Activated T-cell treated with anti-CD3 and anti-CD28 coated beads, Interleukin-2, amount 50 U/mL, for 24 hours (primary cell): ENCODE measurements around the gene CRTC3.

Experiments used
- DNase-seq: peaks from one replicate; pipeline ENCODE4 v3.0.0-alpha.2; 2020
- H3K27ac Mint-ChIP-seq: 2 replicates; pipeline ENCODE4 v1.8.0; 2020; ENCODE audit warnings: mild to moderate bottlenecking, mixed read lengths
- H3K27me3 Mint-ChIP-seq: 2 replicates; pipeline ENCODE4 v1.8.0; 2020; ENCODE audit warnings: mixed read lengths
- H3K36me3 Mint-ChIP-seq: 2 replicates; pipeline ENCODE4 v1.8.0; 2020; ENCODE audit warnings: low read depth, mixed read lengths
- H3K4me1 Mint-ChIP-seq: 2 replicates; pipeline ENCODE4 v1.8.0; 2020; ENCODE audit warnings: low read depth, mixed read lengths
- H3K4me3 Mint-ChIP-seq: 2 replicates; pipeline ENCODE4 v1.8.0; 2020; ENCODE audit warnings: mild to moderate bottlenecking, moderate library complexity, mixed read lengths
- H3K9me3 Mint-ChIP-seq: 2 replicates; pipeline ENCODE4 v1.8.0; 2020; ENCODE audit warnings: mixed read lengths

Gene CRTC3

GRCh38 chr15:90585863-90586262 lies 56.1 kb downstream of the CRTC3 start:
- H3K4me3 Mint-ChIP-seq = no peak overlapping the region
- H3K4me1 Mint-ChIP-seq = peaks cover 62% of the 10 kb centered on the region
- H3K27ac Mint-ChIP-seq = no peak overlapping the region
- H3K36me3 Mint-ChIP-seq = peaks cover 41% of the 10 kb centered on the region
- no peak for DNase-seq
- no peaks in the 10 kb centered on the region for H3K9me3 Mint-ChIP-seq
- no peaks in the 10 kb centered on the region for H3K27me3 Mint-ChIP-seq

GRCh38 chr15:90586948-90587347 lies 57.2 kb downstream of the CRTC3 start:
- Mint-ChIP-seq H3K27ac (peak overlapping the region; percentile 63), H3K4me3 (no peak overlapping the region), H3K27me3 (no peaks in the 10 kb centered on the region), H3K9me3 (no peaks in the 10 kb centered on the region), H3K4me1 (peaks cover 55% of the 10 kb centered on the region), H3K36me3 (peaks cover 44% of the 10 kb centered on the region)
- no peak for DNase-seq

GRCh38 chr15:90588427-90588826 lies 58.7 kb downstream of the CRTC3 start:
- peak overlapping the region; percentile 72 for H3K27ac Mint-ChIP-seq
- no peaks in the 10 kb centered on the region for H3K9me3 Mint-ChIP-seq
- DNase-seq = no peak
- peaks cover 48% of the 10 kb centered on the region for H3K36me3 Mint-ChIP-seq
- peaks cover 56% of the 10 kb centered on the region for H3K4me1 Mint-ChIP-seq
- no peak overlapping the region for H3K4me3 Mint-ChIP-seq
- no peaks in the 10 kb centered on the region for H3K27me3 Mint-ChIP-seq

GRCh38 chr15:90591524-90591923 lies 61.8 kb downstream of the CRTC3 start:
- peaks cover 70% of the 10 kb centered on the region for H3K4me1 Mint-ChIP-seq
- H3K9me3 Mint-ChIP-seq = no peaks in the 10 kb centered on the region
- H3K27me3 Mint-ChIP-seq = no peaks in the 10 kb centered on the region
- H3K36me3 Mint-ChIP-seq = peaks cover 59% of the 10 kb centered on the region
- H3K27ac Mint-ChIP-seq = no peak overlapping the region
- DNase-seq = no peak
- no peak overlapping the region for H3K4me3 Mint-ChIP-seq

- Mint-ChIP-seq H3K4me3 (peak overlapping the region; percentile 7), H3K27ac (peak overlapping the region; percentile 100), H3K9me3 (no peaks in the 10 kb centered on the region), H3K27me3 (no peaks in the 10 kb centered on the region), H3K36me3 (peaks cover 60% of the 10 kb centered on the region), H3K4me1 (peaks cover 70% of the 10 kb centered on the region)
- DNase-seq = no peak
These were observed 62.6 kb downstream of the CRTC3 start for GRCh38 chr15:90592131-90592881.

GRCh38 chr15:90593499-90594158 lies 63.9 kb downstream of the CRTC3 start:
- no peaks in the 10 kb centered on the region for H3K9me3 Mint-ChIP-seq
- peak overlapping the region; percentile 100 for H3K27ac Mint-ChIP-seq
- DNase-seq = no peak
- H3K27me3 Mint-ChIP-seq = no peaks in the 10 kb centered on the region
- H3K36me3 Mint-ChIP-seq = peaks cover 65% of the 10 kb centered on the region
- H3K4me1 Mint-ChIP-seq = peaks cover 75% of the 10 kb centered on the region
- H3K4me3 Mint-ChIP-seq = peak overlapping the region; percentile 80

- peak; percentile 80 for DNase-seq
- Mint-ChIP-seq H3K4me3 (peak overlapping the region; percentile 80), H3K9me3 (no peaks in the 10 kb centered on the region), H3K27ac (peak overlapping the region; percentile 100), H3K27me3 (no peaks in the 10 kb centered on the region), H3K4me1 (peaks cover 79% of the 10 kb centered on the region), H3K36me3 (peaks cover 67% of the 10 kb centered on the region)
These were observed 64.6 kb downstream of the CRTC3 start for GRCh38 chr15:90594301-90594738.

- Mint-ChIP-seq H3K27ac (peak overlapping the region; percentile 100), H3K4me3 (no peak overlapping the region), H3K27me3 (no peaks in the 10 kb centered on the region), H3K4me1 (peaks cover 90% of the 10 kb centered on the region), H3K36me3 (peaks cover 72% of the 10 kb centered on the region), H3K9me3 (no peaks in the 10 kb centered on the region)
- DNase-seq = no peak
These were observed 66.0 kb downstream of the CRTC3 start for GRCh38 chr15:90595763-90596155.

- no peak overlapping the region for H3K4me3 Mint-ChIP-seq
These were observed 67.2 kb downstream of the CRTC3 start for GRCh38 chr15:90596943-90597342.

GRCh38 chr15:90597577-90597976 lies 67.9 kb downstream of the CRTC3 start:
- Mint-ChIP-seq H3K27me3 (no peaks in the 10 kb centered on the region), H3K4me3 (peak overlapping the region; percentile 30), H3K9me3 (no peaks in the 10 kb centered on the region), H3K36me3 (peaks cover 80% of the 10 kb centered on the region), H3K27ac (peak overlapping the region; percentile 100), H3K4me1 (peaks cover 81% of the 10 kb centered on the region)
- no peak for DNase-seq

More at GRCh38 chr15:90596943-90597342, 67.2 kb downstream of the CRTC3 start:
- H3K4me1 Mint-ChIP-seq = peaks cover 88% of the 10 kb centered on the region
- no peaks in the 10 kb centered on the region for H3K27me3 Mint-ChIP-seq
- DNase-seq = no peak
- H3K9me3 Mint-ChIP-seq = no peaks in the 10 kb centered on the region
- peaks cover 79% of the 10 kb centered on the region for H3K36me3 Mint-ChIP-seq
- peak overlapping the region; percentile 100 for H3K27ac Mint-ChIP-seq

GRCh38 chr15:90598031-90598577 lies 68.4 kb downstream of the CRTC3 start:
- peaks cover 81% of the 10 kb centered on the region for H3K36me3 Mint-ChIP-seq
- no peaks in the 10 kb centered on the region for H3K27me3 Mint-ChIP-seq
- peak overlapping the region; percentile 100 for H3K27ac Mint-ChIP-seq
- peak; percentile 44 for DNase-seq
- H3K4me1 Mint-ChIP-seq = peaks cover 76% of the 10 kb centered on the region
- peak overlapping the region; percentile 30 for H3K4me3 Mint-ChIP-seq
- no peaks in the 10 kb centered on the region for H3K9me3 Mint-ChIP-seq

- Mint-ChIP-seq H3K9me3 (no peaks in the 10 kb centered on the region), H3K4me3 (no peak overlapping the region), H3K27me3 (no peaks in the 10 kb centered on the region), H3K4me1 (peaks cover 74% of the 10 kb centered on the region), H3K36me3 (peaks cover 78% of the 10 kb centered on the region), H3K27ac (peak overlapping the region; percentile 100)
- no peak for DNase-seq
These were observed 69.0 kb downstream of the CRTC3 start for GRCh38 chr15:90598679-90599078.

- DNase-seq = no peak
- H3K4me3 Mint-ChIP-seq = no peak overlapping the region
- peaks cover 78% of the 10 kb centered on the region for H3K36me3 Mint-ChIP-seq
These were observed 69.4 kb downstream of the CRTC3 start for GRCh38 chr15:90599116-90599515.

GRCh38 chr15:90599644-90600043 lies 69.9 kb downstream of the CRTC3 start:
- H3K36me3 Mint-ChIP-seq = peaks cover 79% of the 10 kb centered on the region
- DNase-seq = no peak
- no peaks in the 10 kb centered on the region for H3K9me3 Mint-ChIP-seq
- peaks cover 74% of the 10 kb centered on the region for H3K4me1 Mint-ChIP-seq
- peak overlapping the region; percentile 100 for H3K27ac Mint-ChIP-seq
- H3K27me3 Mint-ChIP-seq = no peaks in the 10 kb centered on the region
- no peak overlapping the region for H3K4me3 Mint-ChIP-seq

More at GRCh38 chr15:90599116-90599515, 69.4 kb downstream of the CRTC3 start:
- Mint-ChIP-seq H3K9me3 (no peaks in the 10 kb centered on the region), H3K27me3 (no peaks in the 10 kb centered on the region), H3K27ac (peak overlapping the region; percentile 100), H3K4me1 (peaks cover 74% of the 10 kb centered on the region)

GRCh38 chr15:90600954-90601353 lies 71.2 kb downstream of the CRTC3 start:
- Mint-ChIP-seq H3K27ac (peak overlapping the region; percentile 100), H3K27me3 (no peaks in the 10 kb centered on the region), H3K36me3 (peaks cover 81% of the 10 kb centered on the region), H3K4me3 (no peak overlapping the region), H3K4me1 (peaks cover 68% of the 10 kb centered on the region), H3K9me3 (no peaks in the 10 kb centered on the region)
- DNase-seq = no peak
